Measurements from ENCODE around the gene CSNK1G3. TPM values are rescaled to one million over a fixed set of nuclear protein-coding genes. Genes with fewer than 3 reads are reported as not detected.

The CSNK1G3 gene
- polyA plus RNA-seq, 1 donor (not counting 4 experiments of a cell fraction or from before 2014, with no cell fraction given) = 34.0 TPM

- Histone ChIP-seq H3K27me3 (ENCODE audit: control insufficient read depth, extremely low read depth, insufficient read depth, low read length) (no peaks in the 10 kb centered on the region), H3K9me1 (ENCODE audit: control insufficient read depth, extremely low read depth, insufficient read depth, low read length) (peaks cover 2% of the 10 kb centered on the region), H3K9me3 (ENCODE audit: control insufficient read depth, low read depth, low read length) (no peaks in the 10 kb centered on the region), H3K4me2 (ENCODE audit: control insufficient read depth, extremely low read depth, insufficient read depth, low read depth, low read length) (no peak overlapping the region), H3K27ac (ENCODE audit: control insufficient read depth, insufficient read depth, low read length) (no peak overlapping the region), H3K79me2 (ENCODE audit: control insufficient read depth, insufficient read depth, low read length) (peaks cover 76% of the 10 kb centered on the region), H4K20me1 (ENCODE audit: control insufficient read depth, extremely low read depth, insufficient read depth, low read length) (peaks cover 4% of the 10 kb centered on the region), H3K9ac (ENCODE audit: control insufficient read depth, extremely low read depth, insufficient read depth, low read length) (no peak overlapping the region), H3K4me1 (ENCODE audit: control insufficient read depth, extremely low read depth, insufficient read depth, low read length) (peaks cover 6% of the 10 kb centered on the region), H3K4me3 (ENCODE audit: control insufficient read depth in 2 of 3, extremely low read depth in 1 of 3, insufficient read depth in 2 of 3, low read depth in 1 of 3, low read length in 3 of 3) (no peak overlapping the region), H3K36me3 (ENCODE audit: control insufficient read depth in 2 of 2, extremely low read depth in 1 of 2, insufficient read depth in 2 of 2, low read length in 2 of 2) (no peaks in the 10 kb centered on the region), H2AFZ (ENCODE audit: control insufficient read depth, low read length) (no peak overlapping the region)
- dilution Hi-C loops (cut with MboI; ENCODE audit: extremely low pct_ligation_motif_present, low sequenced_read_pairs) = no loop called here
- FAIRE-seq (no peak), DNase-seq (ENCODE audit: low read depth, low spot score) (no peak)
- TF ChIP-seq CTCF (optimal IDR thresholded peaks at IDR 0.05 in 1 of 3, IDR thresholded peaks at IDR 0.05 in 1 of 3, conservative IDR thresholded peaks at IDR 0.05 in 1 of 3; ENCODE audit: extremely low read depth in 1 of 3, insufficient read depth in 2 of 3, low read length in 3 of 3) (no peak), EZH2 (IDR thresholded peaks at IDR 0.05; ENCODE audit: low read length) (no peak)
These were observed 16.9 kb downstream of the CSNK1G3 start for GRCh38 chr5:123528878-123529277.

- Histone ChIP-seq H3K4me2 (ENCODE audit: control insufficient read depth, extremely low read depth, insufficient read depth, low read depth, low read length) (no peak overlapping the region), H3K9ac (ENCODE audit: control insufficient read depth, extremely low read depth, insufficient read depth, low read length) (no peak overlapping the region), H3K9me3 (ENCODE audit: control insufficient read depth, low read depth, low read length) (no peaks in the 10 kb centered on the region), H4K20me1 (ENCODE audit: control insufficient read depth, extremely low read depth, insufficient read depth, low read length) (peaks cover 7% of the 10 kb centered on the region), H2AFZ (ENCODE audit: control insufficient read depth, low read length) (no peak overlapping the region), H3K4me3 (ENCODE audit: control insufficient read depth in 2 of 3, extremely low read depth in 1 of 3, insufficient read depth in 2 of 3, low read depth in 1 of 3, low read length in 3 of 3) (no peak overlapping the region), H3K9me1 (ENCODE audit: control insufficient read depth, extremely low read depth, insufficient read depth, low read length) (peaks cover 2% of the 10 kb centered on the region), H3K27ac (ENCODE audit: control insufficient read depth, insufficient read depth, low read length) (no peak overlapping the region), H3K4me1 (ENCODE audit: control insufficient read depth, extremely low read depth, insufficient read depth, low read length) (no peaks in the 10 kb centered on the region), H3K36me3 (ENCODE audit: control insufficient read depth in 2 of 2, extremely low read depth in 1 of 2, insufficient read depth in 2 of 2, low read length in 2 of 2) (no peaks in the 10 kb centered on the region), H3K27me3 (ENCODE audit: control insufficient read depth, extremely low read depth, insufficient read depth, low read length) (no peaks in the 10 kb centered on the region), H3K79me2 (ENCODE audit: control insufficient read depth, insufficient read depth, low read length) (peaks cover 71% of the 10 kb centered on the region)
- TF ChIP-seq CTCF (optimal IDR thresholded peaks at IDR 0.05 in 1 of 3, IDR thresholded peaks at IDR 0.05 in 1 of 3, conservative IDR thresholded peaks at IDR 0.05 in 1 of 3; ENCODE audit: extremely low read depth in 1 of 3, insufficient read depth in 2 of 3, low read length in 3 of 3) (no peak), EZH2 (IDR thresholded peaks at IDR 0.05; ENCODE audit: low read length) (no peak)
- FAIRE-seq (no peak), DNase-seq (ENCODE audit: low read depth, low spot score) (no peak)
- dilution Hi-C loops (cut with MboI; ENCODE audit: extremely low pct_ligation_motif_present, low sequenced_read_pairs) = no loop called here
These were observed 18.8 kb downstream of the CSNK1G3 start for GRCh38 chr5:123530728-123531127.

Measured in keratinocyte (primary cell).